Measurements from ENCODE around the gene DLL4.
A peak's percentile ranks its signal among the peaks of the same experiment; 100 is the strongest.

DLL4 gene

DNA sequence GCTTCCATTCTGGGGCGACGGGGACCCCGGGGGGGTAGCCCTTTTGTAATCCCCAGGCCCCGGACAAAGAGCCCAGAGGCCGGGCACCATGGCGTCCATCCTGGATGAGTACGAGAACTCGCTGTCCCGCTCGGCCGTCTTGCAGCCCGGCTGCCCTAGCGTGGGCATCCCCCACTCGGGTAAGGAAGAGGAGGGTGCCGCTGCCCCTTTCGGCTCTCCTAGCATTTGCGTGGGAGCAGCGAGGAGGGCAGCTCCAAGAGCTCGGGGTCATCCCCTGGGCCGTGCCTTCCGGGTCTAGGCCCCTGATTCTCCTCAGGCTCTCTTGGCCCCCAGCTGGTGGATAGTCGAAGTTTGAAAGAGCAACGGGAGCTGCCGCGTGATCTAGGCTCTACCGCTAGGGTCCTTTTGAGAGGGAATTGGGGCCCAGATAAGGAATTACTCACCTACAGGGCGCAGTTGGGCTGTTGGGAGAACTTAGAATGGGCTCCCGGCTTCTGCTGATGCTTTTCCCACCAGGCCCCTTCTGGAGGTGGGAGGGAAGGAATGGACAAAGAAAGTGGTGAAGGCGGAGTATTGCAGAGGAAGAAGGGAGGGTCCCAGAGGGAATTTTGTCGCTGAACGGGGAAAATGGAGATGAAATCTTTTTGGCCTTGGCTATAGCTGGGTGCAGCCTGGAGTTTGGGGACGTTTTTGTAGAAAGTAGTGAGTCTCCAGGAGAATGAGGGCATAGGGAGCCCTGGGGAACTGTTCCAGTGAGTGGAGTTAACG, 34.3 kb upstream of the DLL4 start:
- peak overlapping the region; percentile 74 to 80 for H3K4me3 ChIP-seq
- no peaks in the 10 kb centered on the region for H3K27me3 ChIP-seq
- peaks cover 15 to 40% (median 21%) of the 10 kb centered on the region in 3 donors for H3K36me3 ChIP-seq
- H3K9me3 ChIP-seq = no peaks in the 10 kb centered on the region
- intact Hi-C loops (cut with DNase I; ENCODE audit: low total_unique reads) = loop anchor here (5.0 kb wide), 1 partner anchor 128 kb away; the partner anchor contains the start of gene C15orf62
- TF ChIP-seq, protein P1, sequence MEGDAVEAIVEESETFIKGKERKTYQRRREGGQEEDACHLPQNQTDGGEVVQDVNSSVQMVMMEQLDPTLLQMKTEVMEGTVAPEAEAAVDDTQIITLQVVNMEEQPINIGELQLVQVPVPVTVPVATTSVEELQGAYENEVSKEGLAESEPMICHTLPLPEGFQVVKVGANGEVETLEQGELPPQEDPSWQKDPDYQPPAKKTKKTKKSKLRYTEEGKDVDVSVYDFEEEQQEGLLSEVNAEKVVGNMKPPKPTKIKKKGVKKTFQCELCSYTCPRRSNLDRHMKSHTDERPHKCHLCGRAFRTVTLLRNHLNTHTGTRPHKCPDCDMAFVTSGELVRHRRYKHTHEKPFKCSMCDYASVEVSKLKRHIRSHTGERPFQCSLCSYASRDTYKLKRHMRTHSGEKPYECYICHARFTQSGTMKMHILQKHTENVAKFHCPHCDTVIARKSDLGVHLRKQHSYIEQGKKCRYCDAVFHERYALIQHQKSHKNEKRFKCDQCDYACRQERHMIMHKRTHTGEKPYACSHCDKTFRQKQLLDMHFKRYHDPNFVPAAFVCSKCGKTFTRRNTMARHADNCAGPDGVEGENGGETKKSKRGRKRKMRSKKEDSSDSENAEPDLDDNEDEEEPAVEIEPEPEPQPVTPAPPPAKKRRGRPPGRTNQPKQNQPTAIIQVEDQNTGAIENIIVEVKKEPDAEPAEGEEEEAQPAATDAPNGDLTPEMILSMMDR (IDR thresholded peaks at IDR 0.05) = peak; percentile 31 to 46
- H3K4me1 ChIP-seq = peaks cover 0 to 30% (median 18%) of the 10 kb centered on the region in 4 donors
- peak in 1 of 2 donors; percentile 45 for DNase-seq
- peak overlapping the region; percentile 87 to 92 for H3K27ac ChIP-seq

DNA sequence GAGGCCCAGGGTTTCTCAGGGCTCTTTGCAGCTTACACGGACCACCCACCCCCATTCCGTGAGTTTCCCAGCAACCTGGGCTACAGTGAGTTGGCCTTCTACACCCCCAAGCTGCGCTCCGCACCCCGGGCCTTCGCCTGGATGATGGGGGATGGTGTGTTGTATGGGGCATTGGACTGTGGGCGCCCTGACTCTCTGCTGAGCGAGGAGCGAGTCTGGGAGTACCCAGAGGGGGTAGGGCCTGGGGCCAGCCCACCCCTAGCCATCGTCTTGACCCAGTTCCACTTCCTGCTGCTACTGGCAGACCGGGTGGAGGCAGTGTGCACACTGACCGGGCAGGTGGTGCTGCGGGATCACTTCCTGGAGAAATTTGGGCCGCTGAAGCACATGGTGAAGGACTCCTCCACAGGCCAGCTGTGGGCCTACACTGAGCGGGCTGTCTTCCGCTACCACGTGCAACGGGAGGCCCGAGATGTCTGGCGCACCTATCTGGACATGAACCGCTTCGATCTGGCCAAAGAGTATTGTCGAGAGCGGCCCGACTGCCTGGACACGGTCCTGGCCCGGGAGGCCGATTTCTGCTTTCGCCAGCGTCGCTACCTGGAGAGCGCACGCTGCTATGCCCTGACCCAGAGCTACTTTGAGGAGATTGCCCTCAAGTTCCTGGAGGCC, 29.5 kb upstream of the DLL4 start:
- no peak for DNase-seq
- TF ChIP-seq, protein P1 (IDR thresholded peaks at IDR 0.05) = no peak
- Histone ChIP-seq H3K9me3 (no peaks in the 10 kb centered on the region), H3K4me3 (no peak overlapping the region), H3K36me3 (peaks cover 43 to 80% (median 52%) of the 10 kb centered on the region in 3 donors), H3K27ac (no peak overlapping the region), H3K27me3 (no peaks in the 10 kb centered on the region), H3K4me1 (peaks cover 0 to 27% (median 15%) of the 10 kb centered on the region in 4 donors)
- intact Hi-C loops (cut with DNase I; ENCODE audit: low total_unique reads) = loop anchor here (10.0 kb wide), 1 partner anchor 215 kb away; the partner anchor contains the start of gene INO80

DNA sequence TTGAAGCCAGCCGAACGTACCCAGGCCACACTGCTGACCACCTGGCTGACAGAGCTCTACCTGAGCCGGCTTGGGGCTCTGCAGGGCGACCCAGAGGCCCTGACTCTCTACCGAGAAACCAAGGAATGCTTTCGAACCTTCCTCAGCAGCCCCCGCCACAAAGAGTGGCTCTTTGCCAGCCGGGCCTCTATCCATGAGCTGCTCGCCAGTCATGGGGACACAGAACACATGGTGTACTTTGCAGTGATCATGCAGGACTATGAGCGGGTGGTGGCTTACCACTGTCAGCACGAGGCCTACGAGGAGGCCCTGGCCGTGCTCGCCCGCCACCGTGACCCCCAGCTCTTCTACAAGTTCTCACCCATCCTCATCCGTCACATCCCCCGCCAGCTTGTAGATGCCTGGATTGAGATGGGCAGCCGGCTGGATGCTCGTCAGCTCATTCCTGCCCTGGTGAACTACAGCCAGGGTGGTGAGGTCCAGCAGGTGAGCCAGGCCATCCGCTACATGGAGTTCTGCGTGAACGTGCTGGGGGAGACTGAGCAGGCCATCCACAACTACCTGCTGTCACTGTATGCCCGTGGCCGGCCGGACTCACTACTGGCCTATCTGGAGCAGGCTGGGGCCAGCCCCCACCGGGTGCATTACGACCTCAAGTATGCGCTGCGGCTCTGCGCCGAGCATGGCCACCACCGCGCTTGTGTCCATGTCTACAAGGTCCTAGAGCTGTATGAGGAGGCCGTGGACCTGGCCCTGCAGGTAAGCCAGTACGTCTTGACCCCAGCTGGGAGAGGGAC, 28.7 kb upstream of the DLL4 start:
- no peak overlapping the region for H3K4me3 ChIP-seq
- no peaks in the 10 kb centered on the region for H3K9me3 ChIP-seq
- peaks cover 0 to 22% (median 9%) of the 10 kb centered on the region in 4 donors for H3K4me1 ChIP-seq
- intact Hi-C loops (cut with DNase I; ENCODE audit: low total_unique reads) = loop anchor here (10.0 kb wide), 1 partner anchor 214 kb away; the partner anchor contains the start of gene INO80
- DNase-seq = no peak
- H3K36me3 ChIP-seq = peaks cover 43 to 80% (median 52%) of the 10 kb centered on the region in 3 donors
- TF ChIP-seq, protein P1 (IDR thresholded peaks at IDR 0.05) = no peak
- H3K27ac ChIP-seq = no peak overlapping the region
- no peaks in the 10 kb centered on the region for H3K27me3 ChIP-seq

DNA sequence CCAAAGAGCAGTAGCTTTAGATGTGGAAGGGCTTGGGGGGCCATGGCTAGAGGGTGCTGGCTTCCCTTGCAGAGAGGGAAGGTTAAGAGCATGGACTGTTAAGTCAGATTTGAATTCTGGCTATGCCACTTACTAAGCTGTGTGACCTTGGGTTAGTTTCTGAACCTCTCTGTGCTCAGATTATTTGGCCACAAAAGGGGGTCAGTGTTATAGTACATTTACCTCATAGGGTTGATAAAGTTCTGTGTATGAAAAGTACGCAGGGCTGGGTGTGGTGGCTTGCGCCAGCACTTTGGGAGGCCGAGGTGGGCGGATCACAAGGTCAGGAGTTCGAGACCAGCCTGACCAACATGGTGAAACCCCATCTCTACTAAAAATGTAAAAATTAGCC, 28.1 kb upstream of the DLL4 start:
- no peak for DNase-seq
- Histone ChIP-seq H3K27ac (no peak overlapping the region), H3K9me3 (no peaks in the 10 kb centered on the region), H3K4me3 (no peak overlapping the region), H3K4me1 (peaks cover 3 to 22% (median 9%) of the 10 kb centered on the region in 4 donors), H3K27me3 (no peaks in the 10 kb centered on the region), H3K36me3 (peaks cover 43 to 77% (median 51%) of the 10 kb centered on the region in 3 donors)
- TF ChIP-seq, protein P1 (IDR thresholded peaks at IDR 0.05) = no peak
- intact Hi-C loops (cut with DNase I; ENCODE audit: low total_unique reads) = loop anchor here (10.0 kb wide), 1 partner anchor 214 kb away; the partner anchor contains the start of gene INO80

All from tibial artery (tissue), 4 donors.